NCI-H146 treated with DMSO at 0.1 percent for 48 hours (cell line): ENCODE results near the gene POMT2.
"Not testable (repeated sequence)": the region's sequence is repeated elsewhere in the genome, so short reads cannot be mapped to it uniquely, and the experiment has no call there.

ENCODE experiments used
- DNase-seq: peaks from one replicate; lab custom pipeline; 2025; ENCODE audit not compliant: unreplicated experiment; lab: John Stamatoyannopoulos, UW

Gene POMT2

DNA sequence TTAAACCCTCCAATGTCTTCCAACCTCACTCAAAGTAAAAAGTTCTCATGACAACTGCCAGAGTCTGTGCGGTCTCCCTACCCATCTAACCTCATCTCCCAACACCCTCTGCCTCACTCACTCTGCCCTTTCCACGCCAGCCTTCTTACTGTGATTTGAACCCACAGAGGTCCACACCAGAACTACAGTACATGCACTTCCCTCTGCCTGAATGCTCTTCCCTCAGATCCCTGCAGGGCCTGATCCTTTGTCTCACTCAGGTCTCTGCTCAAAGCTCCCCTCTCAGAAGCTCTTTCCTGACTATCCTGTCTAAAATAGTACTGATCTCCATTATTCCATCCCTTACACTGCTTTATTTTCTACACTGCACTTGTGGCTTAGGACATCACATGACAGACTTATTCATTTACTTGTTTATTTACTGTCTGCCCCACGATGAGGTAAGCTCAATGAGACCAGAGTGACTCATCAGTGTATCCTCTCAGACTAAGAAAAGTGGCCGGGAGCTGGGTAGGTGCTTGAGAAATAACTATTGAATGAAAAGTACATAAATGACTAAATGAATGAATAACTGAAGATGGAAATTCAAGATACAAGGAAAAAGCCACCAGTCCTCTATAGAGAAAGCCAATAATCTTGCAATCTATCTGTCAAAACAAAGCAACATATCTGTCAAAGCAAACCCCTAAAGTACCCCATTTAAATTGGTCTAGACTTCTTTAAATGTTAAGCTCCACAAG is 17.1 kb downstream of the POMT2 start:
- no peak for DNase-seq

DNA sequence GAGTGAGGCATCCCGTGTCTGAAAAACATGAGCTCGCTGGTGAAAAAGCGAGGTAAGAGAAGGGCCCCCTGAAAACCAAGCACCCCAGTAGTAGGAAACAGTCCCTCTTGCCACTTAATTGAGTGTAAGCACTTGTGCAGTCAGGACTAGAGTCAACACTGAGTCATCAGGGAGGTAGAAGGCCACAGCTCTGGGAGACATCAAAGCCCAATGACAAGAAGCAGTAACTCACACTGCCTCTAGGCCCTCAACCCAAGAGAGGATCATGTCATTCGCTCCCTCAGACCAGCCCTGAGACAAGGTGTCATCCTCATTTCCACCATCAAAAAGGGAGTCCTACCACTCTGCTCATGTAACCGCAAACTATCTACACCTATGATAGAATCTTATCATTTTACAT is 17.8 kb downstream of the POMT2 start:
- DNase-seq = no peak

DNA sequence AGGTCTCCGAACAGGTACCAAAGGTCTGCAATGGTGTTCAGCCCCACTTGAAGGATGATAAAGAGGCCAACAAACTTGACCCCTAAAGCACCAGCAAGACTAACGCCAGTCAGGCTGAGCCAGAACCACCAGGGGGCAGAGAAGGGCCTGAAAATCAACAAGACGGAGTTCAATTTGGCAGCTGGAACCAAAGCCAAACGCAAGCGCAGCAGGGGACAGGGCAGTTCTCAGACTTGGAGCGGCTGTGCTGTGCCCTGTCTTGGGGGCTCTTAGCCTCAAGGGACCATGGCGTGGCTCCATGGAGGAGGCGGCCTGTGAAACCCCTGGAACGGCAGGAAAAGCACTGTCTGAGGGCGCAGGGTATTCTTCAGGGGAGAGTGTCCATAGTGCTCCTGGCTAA is 19.6 kb downstream of the POMT2 start:
- DNase-seq = no peak

DNA sequence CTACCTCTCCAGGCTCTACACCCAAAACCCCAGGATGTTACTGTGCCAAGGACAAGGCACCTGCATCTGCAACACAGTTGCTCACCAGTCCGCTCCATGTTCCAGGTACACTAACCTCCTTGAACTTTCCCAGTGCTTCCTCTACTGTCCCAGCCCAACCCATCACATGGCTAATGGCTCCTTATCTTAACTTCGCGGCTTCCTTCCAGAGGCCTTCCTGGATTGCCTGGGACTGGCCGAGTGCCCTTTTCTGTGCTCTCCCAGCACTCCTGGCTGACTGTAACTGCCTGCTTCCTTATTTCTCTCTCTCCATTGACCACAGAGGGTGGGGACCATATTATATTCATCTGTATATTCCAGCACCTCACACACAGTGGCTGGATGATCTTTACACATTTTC is 20.9 kb downstream of the POMT2 start:
- no peak for DNase-seq

DNA sequence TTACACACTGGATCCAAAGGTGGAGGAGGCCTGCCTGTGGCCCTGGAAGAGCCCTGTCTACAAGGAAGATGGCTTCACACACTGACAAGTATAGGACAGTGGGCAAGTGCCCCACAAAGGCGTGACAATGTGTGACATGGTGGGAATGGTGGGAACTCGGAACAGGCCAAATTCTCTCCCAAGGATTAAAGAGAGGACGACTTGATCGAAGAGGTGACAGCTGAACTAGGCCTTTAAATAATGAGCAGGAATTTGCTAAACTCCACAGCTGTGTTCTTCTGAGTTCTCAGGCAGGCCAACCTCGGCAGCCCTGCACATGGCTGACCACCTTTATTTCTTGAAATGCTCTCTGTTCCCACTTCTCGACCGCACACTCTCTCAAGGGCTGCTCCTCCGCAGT is 23.8 kb downstream of the POMT2 start:
- DNase-seq = no peak

DNA sequence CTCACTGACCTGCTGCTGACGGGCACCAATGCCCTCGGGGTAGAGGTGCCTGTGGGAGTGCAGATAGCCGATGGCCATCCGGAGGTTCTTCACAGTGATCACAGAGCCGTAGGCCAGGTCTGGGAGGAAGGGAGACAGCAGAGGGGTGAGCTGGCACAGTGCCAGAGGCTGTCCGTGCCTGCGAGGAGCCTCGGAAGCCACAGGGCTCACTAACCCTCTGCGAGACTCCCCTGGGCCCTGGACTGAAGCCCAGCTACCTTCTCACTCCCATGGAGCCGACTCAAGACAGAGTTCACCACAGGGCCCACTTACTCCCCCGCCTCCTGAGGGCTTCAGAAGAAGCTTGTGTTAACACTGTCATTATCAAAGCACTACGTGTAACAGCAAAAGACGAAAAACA is 24.5 kb downstream of the POMT2 start:
- no peak for DNase-seq

DNA sequence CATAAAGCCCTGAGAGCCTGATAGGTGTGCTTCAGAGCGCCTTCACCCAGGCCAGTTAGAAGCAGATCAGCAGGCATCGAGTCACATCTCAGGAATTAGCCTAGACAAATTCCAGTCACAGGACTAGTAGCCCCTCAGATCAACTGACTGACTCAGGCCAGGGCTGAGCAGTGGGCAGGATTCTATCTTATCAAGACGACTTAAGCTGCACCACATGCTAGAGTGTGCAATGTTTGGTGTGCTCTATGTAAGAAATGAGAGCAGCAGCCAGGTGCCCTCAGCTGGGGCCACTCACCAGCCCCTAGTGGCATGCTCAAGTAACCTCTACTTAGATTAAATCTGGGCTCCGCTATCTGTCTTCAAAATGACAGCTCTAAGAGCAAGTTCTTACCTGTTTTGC is 30.0 kb downstream of the POMT2 start:
- no peak for DNase-seq

DNA sequence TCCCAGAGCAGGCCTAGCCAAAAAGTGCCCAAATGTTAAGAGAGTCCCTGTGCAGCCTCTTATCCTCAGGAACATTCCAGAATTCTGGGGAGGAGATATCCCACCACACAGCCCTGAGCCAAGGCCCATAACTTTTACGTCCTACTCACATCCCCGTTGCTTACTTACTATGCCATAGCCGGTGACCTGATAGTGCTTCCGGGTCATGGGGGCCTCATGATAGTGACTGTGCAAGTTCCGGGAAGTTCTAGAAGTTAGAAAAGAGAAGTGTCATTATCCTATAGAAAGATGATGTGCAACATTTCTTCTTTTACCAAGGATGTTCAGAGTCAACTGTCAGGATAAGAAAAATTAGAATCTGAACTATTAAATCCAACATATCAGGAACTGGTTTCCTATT is 34.1 kb downstream of the POMT2 start:
- DNase-seq = no peak

DNA sequence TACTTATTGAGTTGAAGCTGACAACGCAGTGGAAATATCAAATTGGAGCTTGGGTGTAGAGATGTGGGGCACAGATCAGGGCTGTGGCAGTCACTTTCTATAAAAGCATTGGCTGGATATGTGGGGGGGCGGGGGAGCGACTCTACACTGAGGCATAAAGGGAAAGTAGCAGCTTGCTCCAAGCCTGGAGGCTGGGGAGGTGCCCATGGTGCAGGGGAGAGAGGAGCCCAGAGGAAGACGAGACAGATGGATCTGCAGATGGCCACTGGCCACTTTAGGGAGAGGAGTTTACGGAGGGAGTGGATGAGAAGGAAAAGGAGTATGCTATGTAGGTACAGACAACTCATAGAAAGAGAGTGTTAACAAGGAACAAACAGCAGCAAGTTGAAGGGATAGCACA is 36.2 kb downstream of the POMT2 start:
- DNase-seq = no peak

DNA sequence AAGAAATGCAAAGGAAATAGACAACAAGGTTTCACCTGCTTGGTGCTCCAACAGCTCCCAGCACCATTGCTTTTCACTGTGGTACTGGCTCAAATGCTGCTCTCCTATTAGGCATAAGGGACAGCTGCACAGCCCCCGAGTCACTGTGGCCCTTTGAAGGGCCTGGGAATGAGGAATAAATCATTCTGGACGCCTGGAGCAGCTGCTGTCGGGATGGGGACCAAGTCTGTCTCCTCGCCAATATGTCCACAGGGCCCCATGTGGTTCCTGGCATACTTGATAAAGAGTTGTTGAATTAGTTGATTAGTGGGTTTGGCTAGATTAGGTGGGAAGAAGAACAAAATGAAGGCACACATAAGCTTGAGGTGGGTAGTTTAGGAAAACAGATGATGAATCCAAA is 36.6 kb downstream of the POMT2 start:
- DNase-seq = no peak

DNA sequence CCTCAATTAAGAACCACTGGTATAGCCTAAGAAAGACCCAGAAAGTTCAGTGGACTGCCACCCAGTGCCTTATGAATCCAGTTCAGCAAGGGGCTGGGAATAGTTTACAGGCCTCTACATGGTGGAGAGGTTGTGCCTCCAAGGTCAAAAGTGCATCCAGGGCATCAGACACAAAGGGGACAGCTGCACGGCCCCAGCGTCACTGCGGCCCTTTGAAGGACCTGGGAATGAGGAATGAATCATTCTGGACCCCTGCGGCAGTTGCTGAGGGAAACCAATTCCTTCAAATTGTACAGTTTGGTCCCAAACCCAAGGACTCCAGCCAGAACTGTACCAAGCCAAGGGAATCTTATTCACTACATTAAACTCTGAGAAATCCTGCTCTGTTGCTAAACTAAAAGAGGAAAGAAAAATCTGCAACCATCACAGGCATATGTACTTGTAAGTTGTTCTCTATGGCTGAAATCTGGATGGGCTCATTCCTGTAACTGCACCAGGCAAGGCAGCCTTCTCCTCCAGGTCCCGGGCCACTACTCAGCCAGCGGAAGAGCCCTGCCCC is 38.8 kb downstream of the POMT2 start:
- DNase-seq = no peak

DNA sequence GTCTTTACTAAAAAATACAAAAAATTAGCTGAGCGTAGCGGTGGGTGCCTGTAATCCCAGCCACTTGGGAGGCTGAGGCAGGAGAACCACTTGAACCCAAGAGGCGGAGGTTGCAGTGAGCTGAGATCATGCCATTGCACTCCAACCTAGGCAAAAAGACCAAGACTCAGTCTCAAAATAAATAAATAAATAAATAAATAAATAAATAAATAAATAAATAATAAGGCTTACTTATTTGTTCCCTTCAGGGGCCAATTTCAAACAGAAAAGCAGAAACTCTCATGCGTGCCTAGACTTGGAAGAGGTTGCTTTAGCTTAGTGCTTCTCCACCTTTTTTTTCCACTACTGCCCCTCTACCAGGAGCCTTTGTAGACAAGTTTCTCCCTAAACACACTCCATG is 39.8 kb downstream of the POMT2 start:
- not testable (repeated sequence) for DNase-seq

DNA sequence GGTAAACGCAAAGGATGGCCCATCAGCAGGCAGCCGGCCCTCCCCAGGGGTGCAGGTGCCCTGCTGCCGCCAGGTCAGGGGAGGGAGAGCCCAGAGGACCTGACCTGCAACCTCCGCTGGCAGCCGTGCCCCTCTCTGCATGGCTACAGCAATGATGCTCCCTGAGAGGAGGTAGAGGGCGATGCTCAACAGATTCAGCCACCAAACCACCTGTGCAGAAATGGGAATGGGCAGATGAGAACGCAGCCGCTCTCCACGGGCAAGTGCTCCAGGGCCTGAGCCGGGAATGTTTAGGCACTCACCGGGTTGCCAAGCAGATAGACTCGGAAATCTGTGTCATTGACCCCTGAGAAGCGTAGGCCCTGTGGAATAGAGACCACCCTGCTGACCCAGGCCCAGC is 41.0 kb downstream of the POMT2 start:
- DNase-seq = no peak

DNA sequence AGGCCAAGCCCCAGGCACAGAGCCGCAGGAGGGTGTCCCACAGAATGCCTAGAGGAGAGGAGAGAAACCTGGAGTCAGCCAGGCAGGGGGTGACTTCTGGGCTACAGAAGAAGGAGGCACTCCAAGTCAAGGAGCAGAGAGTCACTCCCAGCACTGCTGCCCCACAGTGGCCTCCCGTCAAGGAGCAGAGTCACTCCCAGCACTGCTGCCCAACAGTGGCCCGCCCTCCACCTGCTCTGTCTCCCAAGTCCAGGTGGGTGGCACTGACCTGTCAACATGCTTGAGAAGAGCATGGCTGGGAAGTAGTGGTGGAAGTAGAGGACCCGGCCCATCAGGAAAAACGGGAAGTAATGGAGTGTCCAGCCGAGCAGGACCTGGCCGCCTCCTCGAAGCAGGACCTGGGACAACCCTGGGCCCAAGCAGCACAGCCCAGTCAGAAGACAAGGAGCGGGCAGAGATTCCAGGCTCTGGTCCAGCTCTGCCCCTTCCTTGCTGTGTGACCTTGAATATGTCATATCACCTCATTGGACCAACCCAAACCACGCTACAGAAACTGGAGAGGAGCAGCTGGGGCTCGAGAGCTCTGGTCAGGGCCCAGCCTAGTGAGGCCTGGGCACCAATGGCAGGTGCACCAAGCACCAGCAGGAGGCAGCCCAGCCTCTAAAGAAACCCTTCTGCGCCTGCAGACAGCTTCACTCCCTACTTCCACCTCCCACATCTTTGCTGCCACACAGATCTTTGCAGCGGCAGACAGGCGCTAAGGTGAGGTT is 42.0 kb downstream of the POMT2 start:
- DNase-seq = no peak

DNA sequence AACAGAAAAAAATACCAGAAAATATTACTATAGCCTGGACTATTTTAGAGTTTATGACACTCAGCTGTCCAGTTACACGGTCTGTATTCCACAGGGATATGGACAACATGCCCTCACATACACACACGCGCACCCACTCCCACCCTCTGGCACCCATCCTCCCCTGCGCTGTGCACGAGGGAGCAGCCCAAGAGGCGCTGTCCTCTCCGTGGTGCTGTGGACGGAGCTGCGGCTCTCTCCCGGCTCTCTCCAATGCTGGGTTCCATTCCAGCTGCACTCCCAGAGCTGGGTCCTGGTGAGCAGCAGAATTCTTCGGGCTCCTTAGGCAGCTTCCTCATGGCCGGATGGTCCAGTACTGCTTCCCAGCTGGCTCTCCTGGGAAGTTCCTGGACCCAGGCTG is 43.7 kb downstream of the POMT2 start:
- DNase-seq = no peak

DNA sequence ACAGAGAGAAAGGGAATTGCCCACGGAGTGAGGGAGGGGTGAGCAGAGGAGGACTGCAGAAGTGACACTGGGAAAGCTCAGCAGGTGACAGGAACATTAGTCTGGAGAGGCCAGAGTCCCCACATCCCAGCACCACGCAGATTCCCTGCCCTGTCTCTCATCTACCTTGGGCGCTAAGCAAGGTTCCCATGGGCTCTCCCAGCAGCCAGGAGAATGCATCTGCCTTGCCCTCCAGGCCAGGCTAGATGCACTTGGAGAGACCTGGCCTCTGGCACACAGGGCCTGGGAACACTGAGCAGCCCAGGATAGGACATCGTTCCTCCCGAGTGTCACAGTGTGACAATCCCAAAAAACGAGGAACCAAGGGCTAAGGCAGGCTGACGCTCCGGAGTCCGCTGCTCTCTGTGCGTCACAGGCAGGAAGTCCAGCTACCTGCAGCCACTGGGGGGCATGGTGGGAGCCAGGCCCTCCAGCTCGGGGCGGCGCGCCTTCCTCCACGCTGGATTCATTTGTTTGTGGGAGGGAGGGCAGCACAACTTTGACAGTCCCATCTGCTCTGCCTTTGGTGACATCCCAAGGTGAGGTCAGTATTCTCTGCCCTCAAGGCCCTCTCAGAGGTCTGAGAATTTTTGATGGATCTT is 44.3 kb downstream of the POMT2 start:
- DNase-seq = no peak

DNA sequence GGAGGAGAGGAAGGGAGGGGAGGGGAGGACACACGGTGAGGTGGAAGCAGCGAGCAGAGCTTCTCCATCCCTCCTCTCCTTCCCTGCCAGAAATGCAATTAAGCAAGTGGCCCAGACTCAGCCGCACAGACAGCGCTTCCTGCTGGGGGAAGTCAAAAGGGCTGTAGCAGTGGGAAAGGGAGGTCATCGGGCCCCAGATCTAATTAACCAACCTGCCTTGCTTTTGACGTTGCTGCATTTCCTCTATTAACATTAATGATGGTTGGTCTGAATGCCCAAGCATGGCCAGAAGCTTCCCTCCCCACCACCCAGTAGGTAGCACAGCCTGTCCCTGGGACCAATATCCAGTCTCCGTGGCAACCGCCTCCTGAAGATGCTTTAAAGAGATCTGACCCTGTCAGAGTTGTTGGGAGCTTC is 45.1 kb downstream of the POMT2 start:
- no peak for DNase-seq

DNA sequence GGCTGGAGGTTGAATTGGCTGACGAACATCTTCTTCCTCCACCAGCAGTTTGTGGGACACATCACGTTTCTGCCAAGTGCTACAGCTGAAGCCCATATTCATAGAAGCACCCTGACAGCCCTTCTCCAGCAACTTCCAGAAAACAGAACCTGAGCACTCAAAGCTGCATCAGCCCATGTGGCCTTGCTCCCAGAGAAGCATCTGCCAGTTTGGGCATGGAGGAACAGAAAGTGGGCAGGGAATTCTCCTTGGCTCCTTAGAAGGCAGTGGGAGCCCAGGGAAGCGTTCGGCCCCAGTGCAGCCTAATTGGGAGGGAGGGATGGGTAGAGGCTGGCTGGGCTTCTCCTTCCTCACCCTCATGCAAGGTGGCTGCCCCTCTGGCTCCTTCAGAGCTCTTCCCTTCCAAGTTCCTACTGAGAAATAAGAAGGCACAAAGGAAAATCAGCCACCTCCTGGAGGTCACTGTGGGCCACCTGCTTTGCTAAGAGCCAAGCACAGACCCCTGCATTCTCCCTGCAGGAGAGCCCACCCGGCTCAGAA is 45.6 kb downstream of the POMT2 start:
- no peak for DNase-seq

DNA sequence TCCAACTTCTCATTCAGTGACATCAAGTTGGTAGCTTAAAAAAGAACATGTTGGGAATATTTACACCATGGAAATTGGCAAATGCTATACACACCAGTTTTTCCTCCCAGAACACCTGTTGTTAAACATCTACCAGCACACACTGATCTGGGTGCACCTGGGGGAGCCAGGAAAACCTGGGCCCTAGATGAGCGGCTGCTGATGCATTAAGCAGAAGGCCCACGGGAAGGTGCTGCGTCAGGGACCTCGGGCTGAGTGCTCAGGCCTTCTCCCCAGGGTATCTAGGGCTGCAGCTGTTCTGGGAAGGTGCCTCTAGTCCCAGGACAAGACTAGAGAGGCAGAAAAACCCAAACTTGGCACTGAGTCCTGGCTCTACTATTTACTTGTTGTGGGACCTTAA is 46.9 kb downstream of the POMT2 start:
- no peak for DNase-seq

DNA sequence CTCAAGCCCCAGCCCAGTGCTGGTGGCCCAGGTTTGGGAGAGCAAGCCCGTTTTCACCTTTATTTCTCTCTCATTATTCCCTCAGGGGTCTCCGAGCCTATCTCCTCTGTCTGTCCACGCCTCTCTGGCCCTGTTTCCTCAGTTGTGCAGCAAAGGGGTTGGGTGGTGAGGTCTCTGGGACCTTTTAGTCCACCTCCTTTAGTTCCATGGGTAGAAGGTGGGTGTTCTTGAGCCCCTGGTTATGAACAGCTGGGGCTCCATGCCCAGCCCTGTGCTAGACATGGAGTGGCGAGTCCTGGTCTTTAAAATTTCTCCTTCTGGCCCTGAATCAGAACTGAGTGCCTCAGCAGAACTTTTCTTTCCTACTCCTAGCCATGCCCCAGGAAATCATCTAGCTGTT is 48.4 kb downstream of the POMT2 start:
- DNase-seq = no peak

DNA sequence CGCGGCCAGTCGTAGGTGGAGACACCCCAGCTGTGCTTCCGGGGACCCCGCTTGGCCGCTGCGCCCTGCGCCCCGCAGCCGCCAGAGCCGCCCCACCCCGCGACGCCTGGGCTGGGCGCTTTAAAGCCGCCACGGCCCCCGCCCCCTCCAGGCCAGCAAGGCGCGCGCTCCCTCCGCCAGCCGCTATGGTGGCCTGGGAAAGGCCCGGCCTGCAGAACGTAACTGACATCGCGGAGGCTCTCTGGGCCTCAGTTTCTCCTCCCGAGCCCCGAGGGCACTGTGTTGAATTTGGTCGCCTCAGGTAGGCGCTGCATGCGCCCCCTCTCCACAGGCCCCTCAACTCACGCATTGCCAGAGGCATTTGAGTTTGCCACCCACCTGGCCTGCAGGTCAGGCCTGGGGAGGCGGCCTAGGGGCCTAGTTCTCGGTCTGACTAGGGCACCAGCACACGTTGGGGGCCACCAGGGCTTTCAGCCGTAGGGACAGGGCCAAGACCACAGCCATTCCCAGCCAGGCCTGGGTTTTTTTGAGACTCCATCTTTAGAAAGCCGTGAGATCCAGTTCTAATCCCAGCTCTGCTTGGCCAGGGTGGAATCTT is 49.5 kb downstream of the POMT2 start, which contains the start of gene NGB:
Gene NGB (minus strand): TSS at position 94 of the 598 bp plus-strand sequence. CDS start 269 bp downstream, outside the sequence.
- DNase-seq = no peak
